Caco-2 (cell line): Measurements from ENCODE around the gene SLC26A1. TPM values are rescaled to one million over a fixed set of nuclear protein-coding genes. Genes with fewer than 3 reads are reported as not detected.

Experiments
- BruUV-seq: library from RNA; stranded (reverse); fragments of 400-500 nt; replicated peaks from 2 replicates; lab custom pipeline; 2021; lab: Mats Ljungman, UMichigan
- CTCF ChIA-PET: fragments of 300-600 bp; sonication (Branson Sonifier 250); formaldehyde crosslinking; loops from one replicate; lab custom pipeline; 2022; ENCODE audit warnings: antibody characterized with exemption; lab: Charles Lee
- POLR2A ChIA-PET: fragments of 300-600 bp; sonication (Branson Sonifier 250); formaldehyde crosslinking; loops from one replicate; lab custom pipeline; 2022; ENCODE audit warnings: antibody characterized with exemption; lab: Charles Lee
- DNase-seq, 2 experiments: peaks; one replicate each; pipeline versions ENCODE4 v3.0.0 to v3.0.0-alpha.2; 2020 to 2022
- H3K27me3 ChIP-seq: replicated peaks from 2 replicates; pipeline ENCODE4 v1.6.0; 2011; ENCODE audit warnings: low read length; ENCODE audit not compliant: control insufficient read depth, insufficient read depth
- H3K36me3 ChIP-seq: 2 replicates; pipeline ENCODE4 v1.5.1; 2011; ENCODE audit warnings: low read length; ENCODE audit not compliant: control insufficient read depth, insufficient read depth
- H3K4me1 ChIP-seq: fragments of 250-450 bp; sonication (Bioruptor Pico); 2 replicates; pipeline ENCODE4 v1.5.1; 2020; ENCODE audit warnings: mild to moderate bottlenecking
- H3K4me3 ChIP-seq: 2 replicates; pipeline ENCODE4 v1.5.1; 2011; ENCODE audit warnings: low read depth, mild to moderate bottlenecking, control low read depth, low read length
- H3K9me3 ChIP-seq: fragments of 250-450 bp; sonication (Bioruptor Pico); 2 replicates; pipeline ENCODE4 v1.5.1; 2020; ENCODE audit warnings: mild to moderate bottlenecking, moderate library complexity
- H3K27ac Mint-ChIP-seq: one replicate; pipeline ENCODE4 v1.8.0; 2022; ENCODE audit warnings: mixed read lengths; ENCODE audit not compliant: unreplicated experiment
- H3K27me3 Mint-ChIP-seq: one replicate; pipeline ENCODE4 v1.8.0; 2022; ENCODE audit warnings: mixed read lengths; ENCODE audit not compliant: insufficient read depth, unreplicated experiment
- H3K36me3 Mint-ChIP-seq: one replicate; pipeline ENCODE4 v1.8.0; 2022; ENCODE audit warnings: mild to moderate bottlenecking, mixed read lengths; ENCODE audit not compliant: insufficient read depth, unreplicated experiment
- H3K4me1 Mint-ChIP-seq: one replicate; pipeline ENCODE4 v1.8.0; 2022; ENCODE audit warnings: low read depth, mixed read lengths; ENCODE audit not compliant: unreplicated experiment
- H3K4me3 Mint-ChIP-seq: one replicate; pipeline ENCODE4 v1.8.0; 2022; ENCODE audit warnings: mild to moderate bottlenecking, moderate library complexity, mixed read lengths; ENCODE audit not compliant: unreplicated experiment
- H3K9me3 Mint-ChIP-seq: one replicate; pipeline ENCODE4 v1.8.0; 2022; ENCODE audit warnings: mixed read lengths; ENCODE audit not compliant: unreplicated experiment
- intact Hi-C: fragments of 100-400 bp; cut with micrococcal nuclease; formaldehyde crosslinking; loops from one replicate; pipeline ENCODE4 v1.10.0; 2022; ENCODE audit not compliant: unreplicated experiment
- total RNA-seq: library from RNA; stranded (reverse); gene quantifications from 2 replicates; pipeline ENCODE4 v1.2.3, GENCODE V29; 2022
- TF ChIP-seq, protein P1 (sequence below), 2 experiments: fragments of 200-600 bp in 1 of 2; IDR thresholded peaks; 1 replicate in 1 of 2; 2 replicates in 1 of 2; pipeline versions ENCODE4 v1.5.1 to v1.8.0; 2011 to 2022; ENCODE audit warnings: antibody characterized with exemption in 1 of 2, control low read depth in 1 of 2, inconsistent platforms in 1 of 2, low read depth in 1 of 2, low read length in 1 of 2, mild to moderate bottlenecking in 1 of 2, moderate library complexity in 1 of 2; ENCODE audit not compliant: insufficient read depth in 1 of 2, severe bottlenecking in 1 of 2, unreplicated experiment in 1 of 2

The SLC26A1 gene
- total RNA-seq, 1 experiment from 2014 or later = 9.6 TPM

DNA sequence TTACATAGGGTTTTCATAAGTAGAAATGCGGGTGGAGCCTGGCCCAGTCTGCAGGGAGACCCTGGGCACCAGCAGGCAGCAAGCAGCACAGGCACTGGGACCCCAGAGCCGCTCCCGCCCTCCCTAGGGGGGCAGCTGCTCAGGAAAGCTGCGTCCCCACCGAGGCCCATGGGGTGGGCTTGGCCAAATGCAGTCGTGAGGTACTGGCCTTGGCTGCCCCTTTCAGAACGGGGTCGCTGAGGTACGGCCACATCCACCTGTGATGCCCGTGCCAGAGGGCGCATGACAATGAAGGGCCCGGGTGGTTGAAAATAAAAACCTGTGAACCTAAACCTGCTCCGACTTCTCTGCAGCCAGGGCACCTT is 44.3 kb downstream of the SLC26A1 start:
- BruUV-seq = no TSS peak
- ChIA-PET POLR2A (interaction anchor here (1.1 kb wide), 1 partner anchor 17 kb away, joined by 3 read pairs; the partner anchor contains the start of genes GAK and TMEM175), CTCF (no interaction called here)
- no peaks in the 10 kb centered on the region for H3K27me3 Mint-ChIP-seq
- Histone ChIP-seq H3K4me1 (no peaks in the 10 kb centered on the region), H3K4me3 (no peak overlapping the region), H3K9me3 (no peaks in the 10 kb centered on the region), H3K36me3 (no peaks in the 10 kb centered on the region), H3K27me3 (no peaks in the 10 kb centered on the region)
- no peak overlapping the region for H3K4me3 Mint-ChIP-seq
- TF ChIP-seq, protein P1, sequence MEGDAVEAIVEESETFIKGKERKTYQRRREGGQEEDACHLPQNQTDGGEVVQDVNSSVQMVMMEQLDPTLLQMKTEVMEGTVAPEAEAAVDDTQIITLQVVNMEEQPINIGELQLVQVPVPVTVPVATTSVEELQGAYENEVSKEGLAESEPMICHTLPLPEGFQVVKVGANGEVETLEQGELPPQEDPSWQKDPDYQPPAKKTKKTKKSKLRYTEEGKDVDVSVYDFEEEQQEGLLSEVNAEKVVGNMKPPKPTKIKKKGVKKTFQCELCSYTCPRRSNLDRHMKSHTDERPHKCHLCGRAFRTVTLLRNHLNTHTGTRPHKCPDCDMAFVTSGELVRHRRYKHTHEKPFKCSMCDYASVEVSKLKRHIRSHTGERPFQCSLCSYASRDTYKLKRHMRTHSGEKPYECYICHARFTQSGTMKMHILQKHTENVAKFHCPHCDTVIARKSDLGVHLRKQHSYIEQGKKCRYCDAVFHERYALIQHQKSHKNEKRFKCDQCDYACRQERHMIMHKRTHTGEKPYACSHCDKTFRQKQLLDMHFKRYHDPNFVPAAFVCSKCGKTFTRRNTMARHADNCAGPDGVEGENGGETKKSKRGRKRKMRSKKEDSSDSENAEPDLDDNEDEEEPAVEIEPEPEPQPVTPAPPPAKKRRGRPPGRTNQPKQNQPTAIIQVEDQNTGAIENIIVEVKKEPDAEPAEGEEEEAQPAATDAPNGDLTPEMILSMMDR (IDR thresholded peaks at IDR 0.05; ENCODE audit: insufficient read depth in 1 of 2, low read depth in 1 of 2, low read length in 1 of 2, severe bottlenecking in 1 of 2, unreplicated experiment in 1 of 2) = no peak
- no peak for DNase-seq
- intact Hi-C loops = no loop called here
- H3K9me3 Mint-ChIP-seq = no peaks in the 10 kb centered on the region
- H3K36me3 Mint-ChIP-seq = no peaks in the 10 kb centered on the region
- H3K27ac Mint-ChIP-seq = no peak overlapping the region
- H3K4me1 Mint-ChIP-seq = peaks cover 7% of the 10 kb centered on the region

DNA sequence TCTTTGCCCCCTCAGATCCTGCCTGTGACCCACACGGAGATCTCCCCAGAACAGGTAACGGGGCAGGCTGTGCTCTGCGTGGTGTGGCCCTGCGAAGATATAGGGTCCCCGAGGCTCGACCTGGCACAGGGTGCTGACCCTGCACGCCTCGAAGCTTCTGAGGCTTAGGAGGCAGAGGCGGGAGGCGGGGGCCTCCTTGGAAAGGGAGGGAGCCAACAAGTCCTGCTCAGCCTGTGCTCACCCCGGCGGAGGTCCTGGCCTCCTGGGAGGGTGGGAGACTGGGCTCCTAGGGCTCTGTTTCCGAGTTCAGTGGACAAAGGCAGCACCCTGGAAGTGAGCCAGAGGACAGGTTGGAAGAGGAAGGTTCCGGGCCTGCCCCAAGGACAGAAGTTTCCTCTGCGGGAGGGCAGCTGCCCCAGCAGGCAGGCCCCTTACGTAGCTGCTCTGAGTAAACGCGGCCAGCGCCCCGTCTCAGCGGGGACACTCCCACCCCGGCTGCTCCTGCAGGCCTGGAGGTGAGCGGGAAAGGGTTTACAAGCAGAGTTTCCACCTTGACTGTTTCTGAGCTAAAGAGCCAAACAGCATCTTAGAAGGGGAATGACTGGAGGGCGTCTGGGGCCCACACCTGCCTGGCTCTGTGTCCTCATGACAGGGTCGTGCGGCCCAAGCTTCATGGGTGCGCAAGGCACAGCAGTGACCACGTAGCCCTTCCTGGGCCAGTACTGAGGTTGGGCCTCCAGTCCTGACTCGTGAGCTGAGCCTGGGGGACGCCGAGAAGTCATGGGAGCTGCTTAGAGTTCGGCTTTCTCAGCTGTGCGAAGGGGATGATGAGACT is 44.9 kb downstream of the SLC26A1 start:
- Mint-ChIP-seq H3K9me3 (no peaks in the 10 kb centered on the region), H3K27ac (no peak overlapping the region), H3K4me3 (no peak overlapping the region), H3K4me1 (peaks cover 7% of the 10 kb centered on the region), H3K27me3 (no peaks in the 10 kb centered on the region), H3K36me3 (no peaks in the 10 kb centered on the region)
- no TSS peak for BruUV-seq
- intact Hi-C loops = no loop called here
- DNase-seq = no peak
- Histone ChIP-seq H3K36me3 (no peaks in the 10 kb centered on the region), H3K4me1 (no peaks in the 10 kb centered on the region), H3K4me3 (no peak overlapping the region), H3K9me3 (no peaks in the 10 kb centered on the region), H3K27me3 (no peaks in the 10 kb centered on the region)
- TF ChIP-seq, protein P1 (IDR thresholded peaks at IDR 0.05; ENCODE audit: insufficient read depth in 1 of 2, low read depth in 1 of 2, low read length in 1 of 2, severe bottlenecking in 1 of 2, unreplicated experiment in 1 of 2) = no peak
- POLR2A ChIA-PET = interaction anchor here (1.1 kb wide), 1 partner anchor 16 kb away, joined by 3 read pairs; the partner anchor contains the start of genes GAK and TMEM175
- CTCF ChIA-PET = no interaction called here

DNA sequence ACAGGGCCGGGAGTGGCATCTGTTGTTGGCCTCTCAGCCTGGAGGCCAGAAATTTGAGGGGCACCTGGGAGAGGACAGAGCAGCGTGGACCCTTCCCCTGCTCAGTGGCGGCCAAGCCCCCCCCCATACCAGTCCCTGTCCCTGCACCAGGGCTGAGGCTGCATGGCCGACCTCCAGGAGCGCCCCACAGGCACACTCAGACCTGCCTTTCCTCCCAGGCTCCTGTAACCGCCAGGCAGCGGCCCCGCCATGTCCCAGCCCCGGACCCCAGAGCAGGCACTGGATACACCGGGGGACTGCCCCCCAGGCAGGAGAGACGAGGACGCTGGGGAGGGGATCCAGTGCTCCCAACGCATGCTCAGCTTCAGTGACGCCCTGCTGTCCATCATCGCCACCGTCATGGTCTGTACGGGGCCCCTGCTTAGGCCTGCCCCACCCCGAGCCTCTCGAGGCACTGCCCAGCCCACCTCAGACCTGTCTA is 45.7 kb downstream of the SLC26A1 start:
- no TSS peak for BruUV-seq
- Mint-ChIP-seq H3K4me1 (peaks cover 7% of the 10 kb centered on the region), H3K27ac (no peak overlapping the region), H3K27me3 (no peaks in the 10 kb centered on the region), H3K4me3 (no peak overlapping the region), H3K9me3 (no peaks in the 10 kb centered on the region), H3K36me3 (no peaks in the 10 kb centered on the region)
- no peak for DNase-seq
- intact Hi-C loops = no loop called here
- POLR2A ChIA-PET = no interaction called here
- no peaks in the 10 kb centered on the region for H3K36me3 ChIP-seq
- no peaks in the 10 kb centered on the region for H3K4me1 ChIP-seq
- TF ChIP-seq, protein P1 (IDR thresholded peaks at IDR 0.05; ENCODE audit: insufficient read depth in 1 of 2, low read depth in 1 of 2, low read length in 1 of 2, severe bottlenecking in 1 of 2, unreplicated experiment in 1 of 2) = no peak
- CTCF ChIA-PET = no interaction called here
- no peaks in the 10 kb centered on the region for H3K27me3 ChIP-seq
- H3K9me3 ChIP-seq = no peaks in the 10 kb centered on the region
- H3K4me3 ChIP-seq = no peak overlapping the region
